ENCODE measurements around the gene RBBP8NL.
"Not testable (repeated sequence)": the region's sequence is repeated elsewhere in the genome, so short reads cannot be mapped to it uniquely, and the experiment has no call there.

RBBP8NL gene

DNA sequence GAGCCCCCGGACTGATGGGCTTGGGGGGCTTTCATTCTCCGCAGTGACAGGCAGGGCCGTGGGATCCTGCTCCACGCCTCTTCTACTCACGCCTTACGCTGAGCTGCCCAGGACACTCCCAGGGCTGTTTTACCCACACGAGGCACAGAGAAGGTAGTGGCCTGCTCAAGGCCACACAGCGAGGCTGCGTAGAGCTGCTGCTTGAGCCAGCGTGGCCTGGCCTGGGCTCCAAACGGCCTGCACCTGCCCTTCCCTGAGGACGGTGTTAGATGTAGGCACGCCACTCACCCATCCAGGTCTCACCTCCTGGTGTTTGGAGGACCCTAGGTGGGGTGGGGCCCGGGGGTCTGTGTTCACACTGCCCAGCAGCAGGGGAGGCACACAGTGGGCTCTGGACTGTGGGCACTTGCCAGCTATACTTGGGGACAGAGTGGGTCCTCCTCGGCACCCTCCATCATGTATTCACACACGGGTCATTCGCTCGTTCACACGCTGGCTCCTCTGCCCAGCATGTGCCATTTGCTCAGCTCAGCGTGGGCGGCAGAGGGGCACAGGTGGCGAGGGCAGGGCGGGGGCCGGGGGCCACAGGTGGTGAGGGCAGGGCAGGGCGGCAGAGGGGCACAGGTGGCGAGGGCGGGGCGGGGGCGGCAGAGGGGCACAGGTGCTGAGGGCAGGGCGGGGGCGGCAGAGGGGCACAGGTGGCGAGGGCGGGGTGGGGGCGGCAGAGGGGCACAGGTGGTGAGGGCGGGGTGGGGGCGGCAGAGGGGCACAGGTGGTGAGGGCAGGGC lies 18.4 kb upstream of the RBBP8NL start:
- DNase-seq, result no peak

DNA sequence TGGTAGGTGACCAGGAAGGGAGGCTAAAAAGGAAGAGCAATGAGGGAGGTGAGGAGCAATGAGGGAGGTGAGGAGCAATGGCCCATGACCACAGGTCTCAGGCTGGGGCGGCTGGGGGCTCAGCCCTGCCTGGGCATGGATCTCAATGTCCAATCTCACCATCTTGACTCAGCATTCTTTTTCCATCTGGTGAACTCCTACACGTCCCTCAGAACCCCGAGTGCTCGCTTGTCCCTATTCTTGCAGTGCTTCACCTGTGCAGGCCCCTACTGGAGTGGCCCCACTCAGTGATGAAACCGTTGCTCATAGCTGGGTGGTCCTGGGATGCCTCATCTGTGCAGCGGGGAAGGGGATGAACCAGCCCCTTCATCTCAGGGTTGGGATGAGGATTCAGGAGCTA lies 16.9 kb upstream of the RBBP8NL start:
- no peak for DNase-seq

DNA sequence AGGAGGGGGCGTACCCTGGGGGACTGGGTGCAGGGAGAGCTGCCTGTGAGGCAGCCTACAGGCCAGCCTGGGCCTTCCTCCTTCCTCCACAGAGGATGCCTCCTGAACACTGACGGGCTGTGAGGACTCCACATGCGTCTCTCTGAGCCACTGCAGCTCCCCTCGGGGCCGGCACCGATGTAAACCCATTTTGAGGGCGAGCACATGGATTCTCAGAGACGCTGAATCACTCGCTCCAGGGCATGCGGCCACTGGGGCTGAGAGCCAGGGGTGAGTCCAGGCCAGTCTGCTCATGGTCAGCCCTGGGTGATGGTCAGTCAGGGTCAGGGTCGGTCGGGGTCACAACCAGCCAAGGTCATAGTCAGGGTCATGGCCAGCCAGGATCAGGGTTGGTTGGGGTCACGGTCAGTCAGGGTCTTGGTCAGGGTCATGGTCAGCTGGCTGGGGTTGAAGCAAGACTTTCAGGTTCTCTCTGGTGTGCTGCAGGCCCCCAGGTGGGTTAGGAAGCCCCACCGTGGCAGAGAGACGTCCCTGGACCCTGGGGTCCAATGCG lies 14.7 kb upstream of the RBBP8NL start:
- DNase-seq, result no peak

DNA sequence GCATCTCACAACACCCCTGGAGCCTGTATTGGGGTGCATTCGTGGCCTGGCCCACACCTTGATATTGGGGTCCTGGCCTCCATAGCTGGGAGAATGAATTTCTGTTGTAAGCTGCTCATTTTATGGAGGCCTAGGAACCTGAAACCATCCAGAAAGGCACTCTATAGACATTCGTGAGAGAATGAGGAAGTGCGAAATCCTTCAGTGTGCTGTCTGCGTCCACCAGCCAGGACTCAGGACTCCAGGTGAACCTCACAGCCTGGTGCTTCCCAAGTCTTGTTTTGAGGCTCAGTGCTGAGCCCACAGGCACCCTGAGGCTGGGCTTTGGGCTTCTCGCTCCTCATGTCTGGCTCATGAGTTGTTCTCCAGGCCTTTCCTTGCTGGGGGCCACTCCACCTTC lies 11.9 kb upstream of the RBBP8NL start:
- no peak for DNase-seq

DNA sequence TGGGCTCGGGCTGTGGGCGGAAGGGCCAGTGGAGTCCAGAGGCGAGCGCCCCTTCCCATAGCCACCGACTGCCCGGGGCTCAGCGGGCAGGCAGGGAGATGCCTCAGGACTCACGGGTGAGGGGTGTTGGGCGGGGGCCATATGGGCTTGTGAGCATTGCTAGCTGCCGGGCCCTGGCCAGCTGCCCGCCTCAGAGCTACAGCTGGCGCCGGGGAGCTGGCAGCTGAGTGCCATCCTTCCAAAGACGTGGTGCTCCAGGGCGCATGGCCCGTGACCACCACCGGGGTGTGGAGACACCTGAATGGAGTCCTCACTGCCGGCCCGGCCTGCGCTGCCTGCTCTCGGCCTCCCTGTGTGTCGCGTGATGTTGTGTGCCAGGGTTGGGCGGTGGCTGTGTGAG lies 10.6 kb upstream of the RBBP8NL start:
- peak in 4 of 51 donors; percentile 8 to 18 (median 10) for DNase-seq

DNA sequence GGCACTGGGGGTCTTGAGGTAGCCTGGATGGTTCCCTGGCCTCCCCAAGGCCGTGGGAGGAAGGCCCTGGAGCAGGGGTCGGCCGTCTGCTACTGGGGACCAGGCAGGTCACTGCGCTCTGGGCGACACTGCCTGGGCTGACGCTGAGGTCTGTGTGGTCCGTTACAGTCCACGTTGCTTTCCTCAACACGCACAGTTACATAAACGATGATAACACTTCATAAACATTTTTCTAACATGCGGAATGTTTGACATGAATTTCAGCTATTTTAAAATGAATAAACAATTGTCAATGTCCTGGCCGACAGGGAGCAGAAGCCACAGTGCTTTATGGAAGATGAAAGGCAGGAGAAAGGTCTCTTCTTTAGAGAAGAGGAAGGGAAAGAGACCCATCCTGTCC lies 10.2 kb upstream of the RBBP8NL start:
- DNase-seq, result no peak

DNA sequence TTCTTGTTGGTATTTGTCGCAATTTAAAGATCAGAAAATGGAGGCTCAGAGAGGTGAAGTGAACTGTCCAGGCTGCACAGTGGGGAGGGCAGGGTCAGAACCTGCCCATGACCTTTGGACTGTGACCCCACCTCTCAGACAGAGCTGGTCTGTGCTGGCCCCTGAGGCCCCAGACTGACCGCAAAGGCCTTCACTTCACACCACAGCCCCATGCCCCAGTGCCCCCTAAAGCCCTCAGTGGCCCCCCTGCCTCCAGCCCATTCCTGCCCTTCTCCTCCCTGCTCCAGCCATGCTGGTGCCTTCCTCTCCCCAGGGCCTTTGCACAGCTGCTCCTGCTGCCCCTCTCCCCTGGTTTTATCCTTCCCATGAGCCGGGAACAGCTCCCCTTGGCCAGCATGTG lies 9.4 kb upstream of the RBBP8NL start:
- DNase-seq, result no peak

DNA sequence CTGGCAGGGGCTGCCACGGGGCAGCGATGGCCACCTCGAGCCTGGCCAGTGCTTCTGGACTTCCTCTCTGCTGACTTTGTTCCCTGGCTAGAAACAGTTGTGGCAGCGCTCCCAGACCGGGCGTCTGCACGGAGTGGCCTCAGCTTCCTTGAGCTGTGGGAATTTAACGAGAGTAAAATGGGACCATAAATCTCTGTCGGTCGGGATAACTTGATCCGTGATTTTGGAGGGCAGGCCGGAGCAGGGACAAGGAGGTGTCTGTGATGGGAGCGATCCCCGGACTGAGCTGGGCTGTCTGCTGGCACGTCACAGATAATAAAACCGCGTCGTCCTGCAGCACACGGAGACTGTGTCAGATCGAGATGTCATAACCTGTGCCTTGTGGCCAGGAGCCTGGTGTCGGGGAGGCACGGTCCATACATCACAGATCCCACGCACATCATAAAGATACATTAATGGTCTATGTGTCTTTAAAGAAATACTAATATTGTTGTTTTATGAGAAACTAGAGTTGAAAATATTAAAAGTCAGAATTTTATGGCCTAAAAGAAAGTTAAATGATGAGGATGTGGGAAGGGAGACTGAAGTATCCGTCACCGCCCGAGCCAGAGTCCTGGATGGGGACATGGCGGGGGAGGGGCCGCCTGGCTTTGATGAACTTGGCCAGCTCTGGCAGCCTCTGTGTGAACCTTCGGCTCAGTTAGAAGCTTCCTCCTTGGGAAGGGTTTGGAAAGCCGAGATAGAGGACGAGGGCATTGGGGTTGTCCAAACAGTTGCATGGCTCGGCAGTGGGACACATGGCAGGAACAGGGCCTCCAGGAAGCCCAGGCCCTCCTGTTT lies 6.5 kb upstream of the RBBP8NL start:
- peak in 22 of 51 donors; percentile 2 to 48 (median 24) for DNase-seq

DNA sequence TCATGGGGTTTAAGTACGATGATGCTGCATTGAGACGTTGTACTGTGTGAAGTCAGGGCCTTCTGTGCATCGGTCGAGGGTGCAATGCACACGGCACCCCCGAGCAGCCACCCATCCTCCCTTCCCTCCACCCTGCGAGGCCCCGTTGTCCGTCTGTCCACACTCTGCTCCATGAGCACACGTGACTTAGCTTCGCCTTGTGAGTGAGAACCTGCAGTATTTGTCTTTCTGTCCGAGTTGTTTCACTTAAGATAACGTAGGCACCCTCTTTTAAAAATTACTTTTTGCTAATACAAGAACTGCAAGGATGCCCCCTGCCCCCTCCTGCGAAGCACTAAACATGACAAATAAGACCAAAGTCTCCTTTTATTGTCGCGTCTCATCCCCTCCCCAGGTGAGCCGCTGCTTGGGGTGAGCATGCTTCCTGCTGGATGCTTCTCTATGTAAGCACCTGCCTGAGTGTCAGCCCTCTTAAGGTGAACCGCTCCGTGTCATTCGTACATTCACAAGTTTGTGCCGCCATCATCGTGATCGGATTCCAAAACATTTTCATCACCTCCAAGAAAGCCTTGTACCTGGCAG lies 3.6 kb upstream of the RBBP8NL start:
- no peak for DNase-seq

DNA sequence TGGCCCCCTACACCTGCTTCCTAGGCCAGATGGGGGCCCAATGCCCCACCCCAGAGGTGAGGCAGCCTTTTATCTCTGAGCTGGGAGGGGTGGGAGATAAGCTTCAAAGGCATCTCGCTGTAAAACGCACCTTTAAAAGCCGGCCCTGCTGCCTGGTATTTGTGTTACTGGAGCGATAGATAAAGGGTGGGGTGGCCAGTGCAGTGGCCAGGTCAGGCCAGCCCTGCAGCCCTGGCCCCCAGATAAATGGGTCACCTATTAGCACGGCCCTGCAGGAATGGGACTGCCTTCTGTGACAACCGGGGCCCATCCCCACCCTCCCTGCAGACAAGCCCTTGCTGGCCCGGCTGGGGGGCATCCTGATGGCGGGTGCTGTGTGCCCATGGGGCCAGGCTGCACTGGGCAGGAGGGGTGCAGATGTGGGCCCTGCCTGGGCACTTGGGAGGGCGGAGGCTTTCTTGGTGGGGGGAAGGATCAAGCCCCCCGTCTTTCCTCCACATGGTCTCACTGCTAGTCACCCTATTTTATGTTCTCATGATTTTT lies 3.0 kb upstream of the RBBP8NL start:
- no peak for DNase-seq

DNA sequence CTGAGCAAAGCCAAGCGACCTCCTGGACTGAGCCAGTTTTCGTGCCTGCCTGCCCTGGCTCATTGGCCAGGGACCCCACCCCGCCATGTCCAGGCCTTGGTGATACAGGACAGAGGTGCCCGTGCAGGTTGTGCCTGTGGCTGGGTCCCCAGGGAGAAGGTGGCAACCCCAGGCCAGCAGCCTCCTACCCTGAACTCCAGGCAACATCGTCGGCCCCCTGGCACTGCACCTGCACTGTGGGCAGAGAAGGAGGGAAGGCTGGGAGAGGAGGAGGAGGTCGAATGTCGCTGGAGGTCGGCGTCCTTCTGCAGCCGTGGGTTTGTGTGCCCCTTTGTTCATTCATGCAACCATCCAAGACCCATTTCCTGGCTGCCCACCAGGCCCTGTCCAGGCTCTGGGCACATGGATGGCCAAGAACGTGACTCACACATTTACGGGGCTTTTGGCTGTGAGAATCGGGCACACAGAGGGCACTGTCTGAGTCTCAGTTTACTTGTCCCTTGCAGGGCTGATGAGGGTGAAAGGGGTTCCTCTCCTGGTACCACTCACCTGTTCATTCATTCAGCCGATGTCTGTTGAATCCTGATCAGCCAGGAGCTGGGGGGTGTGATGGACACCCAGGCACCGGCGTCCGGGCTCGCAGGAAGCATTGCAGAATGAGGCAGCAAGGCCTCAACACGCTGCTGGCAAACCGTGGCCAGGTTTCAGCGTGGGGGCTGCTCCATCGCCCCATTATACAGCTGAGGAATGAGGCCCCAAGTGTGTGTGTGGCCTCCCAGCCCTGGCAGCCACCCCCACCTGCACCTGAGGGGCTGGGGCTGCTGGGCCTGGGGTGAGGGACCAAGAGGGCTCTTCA lies 2.3 kb upstream of the RBBP8NL start:
- no peak for DNase-seq

DNA sequence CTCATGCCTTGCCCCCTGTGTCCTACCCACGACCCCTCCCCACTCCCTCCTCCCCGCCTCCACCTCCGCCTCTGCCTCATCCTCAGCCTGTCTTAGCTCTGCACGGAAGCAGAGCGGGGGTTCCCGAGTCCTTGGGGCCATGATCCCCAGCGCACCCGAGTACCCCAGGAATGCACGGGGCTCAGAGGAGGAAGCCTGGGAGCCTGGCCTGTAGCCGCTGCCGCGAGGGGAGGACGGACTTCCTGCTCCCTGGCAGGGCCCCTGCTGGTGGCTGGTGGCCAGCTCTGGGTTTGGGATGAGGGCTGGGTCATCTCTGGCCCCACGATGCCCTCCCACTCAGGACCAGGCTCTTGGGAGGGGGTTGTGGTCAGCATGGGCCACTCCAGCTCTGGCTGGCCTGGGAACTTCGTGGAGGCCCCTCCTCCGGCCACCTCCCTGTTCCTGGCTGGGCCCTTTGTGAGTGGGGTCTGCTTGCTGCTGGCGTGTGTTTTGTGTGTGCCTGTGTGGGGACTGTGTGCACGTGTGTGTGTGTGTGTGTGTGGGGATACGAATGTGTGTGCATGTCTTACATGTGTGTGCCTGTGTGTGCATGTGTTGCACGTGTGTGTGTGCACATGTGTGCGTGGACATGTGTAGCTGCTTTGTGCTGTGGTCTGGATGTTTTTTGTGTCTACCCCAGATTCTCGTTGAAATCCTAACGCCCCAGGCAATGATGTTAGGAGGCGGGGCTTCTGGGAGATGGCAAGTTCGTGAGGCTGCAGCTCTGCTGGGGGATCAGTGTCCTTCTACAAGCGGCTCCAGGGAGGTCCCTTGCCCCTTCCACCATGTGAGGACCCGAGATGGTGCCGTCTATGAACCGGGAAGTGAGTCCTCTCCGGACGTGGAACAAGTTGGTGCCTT lies 1.3 kb upstream of the RBBP8NL start:
- DNase-seq, result no peak

DNA sequence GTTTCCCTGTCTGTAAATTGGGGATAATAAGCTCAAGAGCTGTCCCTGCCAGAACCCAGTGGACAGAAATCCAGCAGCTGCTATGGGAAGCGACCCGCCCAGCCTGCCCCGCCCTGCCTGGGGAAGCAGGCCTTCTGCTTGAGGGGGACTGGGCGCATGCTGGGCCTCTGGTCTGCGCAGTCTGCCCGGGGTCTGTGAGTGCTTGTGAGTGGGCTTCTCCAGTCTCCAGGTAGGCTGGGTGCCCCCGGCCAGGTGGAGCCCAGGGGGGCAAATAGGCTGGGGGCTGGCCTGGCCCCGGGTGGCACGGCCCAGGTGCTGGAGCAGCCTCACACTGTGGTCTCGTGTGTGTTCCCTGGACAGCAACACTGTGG lies 648 bp upstream of the RBBP8NL start:
- DNase-seq, result no peak

DNA sequence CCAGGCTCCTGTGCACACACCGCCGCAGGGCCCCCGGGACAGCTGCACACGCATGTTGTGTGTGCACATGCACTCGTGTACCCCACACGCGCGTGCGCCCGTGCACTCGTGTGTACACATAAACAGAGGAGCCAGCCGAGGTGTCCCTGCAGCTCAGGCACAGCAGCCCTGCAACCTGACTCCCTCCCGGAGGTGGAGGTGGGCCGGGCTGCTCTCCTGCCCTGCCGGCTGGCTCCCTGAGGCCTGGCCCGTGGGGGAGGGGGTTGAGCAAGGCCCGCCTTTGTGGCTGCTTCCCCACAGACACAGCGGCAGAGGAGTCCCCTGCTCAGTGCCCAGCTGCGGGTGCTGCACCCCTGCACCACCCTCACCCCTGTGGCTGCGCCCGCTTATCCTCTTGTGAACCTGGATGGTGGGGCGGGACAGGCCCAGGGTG lies 624 bp downstream of the RBBP8NL start:
- DNase-seq, result no peak

DNA sequence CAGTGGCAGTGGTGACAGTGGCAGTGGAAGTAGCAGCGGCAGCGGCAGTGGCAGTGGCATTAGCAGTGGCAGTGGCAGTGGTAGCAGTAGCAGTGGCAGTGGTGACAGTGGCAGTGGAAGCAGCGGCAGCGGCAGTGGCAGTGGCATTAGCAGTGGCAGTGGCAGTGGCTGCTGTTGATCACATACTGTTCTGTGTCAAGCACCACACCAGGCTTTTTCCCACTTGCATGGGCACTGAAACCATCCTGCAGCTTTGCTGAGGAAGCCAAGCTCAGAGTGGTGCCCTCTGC lies 1.3 kb downstream of the RBBP8NL start:
- not testable (repeated sequence) for DNase-seq

DNA sequence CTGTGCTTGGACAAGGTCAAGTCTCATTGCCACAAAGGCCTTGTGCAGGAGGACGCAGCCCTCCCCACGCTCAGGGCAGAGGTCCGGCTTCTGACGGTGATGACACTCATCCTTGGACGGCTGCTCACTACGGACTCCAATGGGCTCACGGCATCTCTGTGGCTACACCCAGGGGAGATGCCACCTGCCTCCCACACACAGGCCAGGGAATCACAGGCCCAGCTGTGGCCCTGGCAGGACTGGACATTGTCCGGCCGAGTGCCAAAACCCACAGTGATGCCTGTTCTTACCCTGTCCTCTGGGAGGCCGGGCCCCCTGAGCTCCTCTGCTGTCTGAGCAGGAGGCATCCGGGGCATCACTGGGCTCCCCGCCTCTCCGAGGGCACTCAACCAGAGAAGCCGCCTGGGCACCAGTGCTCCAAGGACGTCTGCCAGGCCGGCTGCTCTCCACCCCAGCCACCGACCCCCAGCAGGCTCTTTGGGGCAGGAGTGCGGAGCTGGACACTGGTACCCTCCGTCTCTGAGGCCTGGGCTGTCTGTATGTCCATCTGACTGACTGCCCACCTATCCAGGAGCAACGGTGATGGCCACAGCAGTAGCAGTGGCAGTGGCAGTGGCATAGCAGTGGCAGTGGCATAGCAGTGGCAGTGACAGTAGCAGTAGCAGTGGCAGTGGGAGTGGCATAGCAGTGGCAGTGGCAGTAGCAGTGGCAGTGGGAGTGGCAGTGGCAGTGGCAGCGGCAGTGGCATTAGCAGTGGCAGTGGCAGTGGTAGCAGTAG lies 1.9 kb downstream of the RBBP8NL start:
- no peak for DNase-seq

DNA sequence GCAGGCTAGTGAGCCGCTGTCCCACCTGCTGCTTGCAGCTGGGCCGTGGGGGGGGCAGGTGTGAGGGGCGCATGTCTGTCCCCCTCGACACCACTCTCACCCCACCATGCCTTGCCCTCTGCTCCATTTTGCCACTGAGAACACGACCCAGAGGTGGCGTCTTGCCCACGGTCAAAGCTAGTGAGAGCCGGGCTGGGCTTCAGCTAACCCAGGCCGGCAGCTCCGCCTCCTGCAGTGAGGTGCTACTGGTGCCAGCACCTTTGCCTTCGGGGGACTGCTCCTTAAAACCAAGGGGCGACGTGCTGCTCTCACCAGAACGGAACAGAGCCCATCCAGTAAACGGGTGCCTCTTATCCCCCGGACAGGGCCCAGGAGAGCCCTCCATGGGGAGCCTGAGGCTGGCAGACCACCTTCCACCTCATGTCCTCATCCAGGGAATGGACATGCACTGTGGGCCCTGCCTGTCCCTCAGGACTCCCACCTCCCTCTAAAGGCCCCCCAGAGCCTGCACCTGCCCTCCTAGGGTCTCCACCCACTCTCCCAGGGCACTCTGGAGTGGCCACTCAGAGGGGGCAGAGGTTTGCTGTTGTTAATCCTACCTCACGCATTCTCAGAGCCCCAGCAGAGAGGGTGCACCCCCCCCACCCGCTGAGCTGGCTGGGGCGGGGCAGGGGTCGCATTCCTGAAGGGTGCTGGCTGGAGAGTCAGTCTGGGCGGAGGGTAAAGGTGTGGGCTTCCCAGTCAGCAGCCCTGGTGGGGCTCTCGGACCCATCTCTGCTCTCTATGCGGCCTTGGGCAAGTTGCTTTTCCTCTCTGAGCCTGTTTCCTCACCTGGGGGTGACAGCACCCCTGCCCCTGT lies 2.9 kb downstream of the RBBP8NL start:
- DNase-seq, result no peak

DNA sequence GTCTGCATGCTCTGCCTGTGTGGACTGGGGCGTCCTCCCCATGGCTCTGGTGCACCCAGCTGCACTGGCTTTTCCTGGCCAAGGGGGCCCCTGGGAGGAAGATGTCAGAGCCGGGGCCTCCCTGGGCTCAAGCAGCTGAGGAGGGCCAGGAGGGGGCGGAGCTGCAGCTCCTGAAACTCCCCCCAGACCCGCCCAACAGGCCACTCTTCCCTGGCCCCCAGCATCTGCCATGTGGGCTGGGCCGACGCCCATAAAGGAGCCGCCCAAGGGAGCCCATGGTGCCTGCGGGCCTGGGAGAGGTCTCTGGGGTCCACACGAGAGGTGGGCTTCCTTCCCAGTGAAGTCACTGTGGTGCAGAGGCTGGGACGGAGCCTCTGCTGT lies 4.0 kb downstream of the RBBP8NL start:
- DNase-seq, result no peak

Measured in hypothalamus (tissue), 51 donors.